Stimulated activated CD4-positive, alpha-beta T cell treated with anti-CD3 and anti-CD28 coated beads, Interleukin-4, amount 100 ng/mL, for 48 hours (primary cell): ENCODE data around the gene DCST2.
A peak's percentile ranks its signal among the peaks of the same experiment; 100 is the strongest.

Source experiments
- DNase-seq, 2 donors: peaks; one replicate each; pipeline ENCODE4 v3.0.0-alpha.2; 2020; ENCODE audit warnings: low read depth in 2 of 2

DCST2 gene

GRCh38 chr1:155069551-155070157 is 36.1 kb upstream of the DCST2 start:
- no peak for DNase-seq

GRCh38 chr1:155068599-155068998 is 35.0 kb upstream of the DCST2 start:
- DNase-seq, result no peak

- DNase-seq, result no peak
These were observed 33.2 kb upstream of the DCST2 start for GRCh38 chr1:155066777-155067176.

GRCh38 chr1:155064832-155065429 is 31.4 kb upstream of the DCST2 start:
- no peak for DNase-seq

- DNase-seq, result no peak
These were observed 30.7 kb upstream of the DCST2 start for GRCh38 chr1:155064111-155064831.

- peak; percentile 70 to 81 for DNase-seq
These were observed 30.0 kb upstream of the DCST2 start, which contains the start of gene EFNA4 for GRCh38 chr1:155063550-155064110. TSS of gene EFNA4 (plus strand) at chr1:155063740. CDS start at chr1:155063824, 84 bp downstream.

GRCh38 chr1:155062702-155063411 is 29.3 kb upstream of the DCST2 start:
- peak; percentile 75 to 86 for DNase-seq

GRCh38 chr1:155062151-155062686 is 28.6 kb upstream of the DCST2 start:
- no peak for DNase-seq

GRCh38 chr1:155061381-155062150 is 28.0 kb upstream of the DCST2 start:
- peak; percentile 91 to 99 for DNase-seq

- DNase-seq, result no peak
These were observed 27.2 kb upstream of the DCST2 start for GRCh38 chr1:155060736-155061135.

- DNase-seq, result no peak
These were observed 24.2 kb upstream of the DCST2 start for GRCh38 chr1:155057788-155058211.

- DNase-seq, result no peak
These were observed 23.5 kb upstream of the DCST2 start for GRCh38 chr1:155057104-155057503.

- no peak for DNase-seq
These were observed 20.0 kb upstream of the DCST2 start for GRCh38 chr1:155053531-155054105.

- DNase-seq, result no peak
These were observed 19.1 kb upstream of the DCST2 start for GRCh38 chr1:155052439-155053395.

- DNase-seq, result no peak
These were observed 18.3 kb upstream of the DCST2 start for GRCh38 chr1:155051777-155052398.

- no peak for DNase-seq
These were observed 17.8 kb upstream of the DCST2 start for GRCh38 chr1:155051342-155051776.

- DNase-seq, result peak; percentile 73 to 77
These were observed 17.2 kb upstream of the DCST2 start, which contains the start of gene ADAM15 for GRCh38 chr1:155050560-155051341. TSS of gene ADAM15 (plus strand) at chr1:155051316. CDS start at chr1:155051387, 71 bp downstream.
